NOMO-1 (cell line): ENCODE results near the gene ZNF335.
"Not testable (repeated sequence)": the region's sequence is repeated elsewhere in the genome, so short reads cannot be mapped to it uniquely, and the experiment has no call there.

Source experiments
- DNase-seq, 2 experiments: peaks; one replicate each; lab custom pipeline; 2025; ENCODE audit not compliant: unreplicated experiment in 2 of 2; lab: John Stamatoyannopoulos, UW

Gene ZNF335

GRCh38 chr20:45971425-45971674, 653 bp downstream of the ZNF335 start:
- DNase-seq = no peak

GRCh38 chr20:45970646-45971424, 1.2 kb downstream of the ZNF335 start:
- DNase-seq = no peak

GRCh38 chr20:45969712-45970634, 2.0 kb downstream of the ZNF335 start:
- DNase-seq = peak; percentile 38 to 42

- DNase-seq = no peak
These were observed 2.9 kb downstream of the ZNF335 start for GRCh38 chr20:45968801-45969711.

- DNase-seq = no peak
These were observed 3.8 kb downstream of the ZNF335 start for GRCh38 chr20:45968081-45968671.

- DNase-seq = no peak
These were observed 4.4 kb downstream of the ZNF335 start for GRCh38 chr20:45967551-45968080.

- DNase-seq = no peak
These were observed 6.6 kb downstream of the ZNF335 start for GRCh38 chr20:45965169-45966002.

GRCh38 chr20:45964006-45964400, 8.0 kb downstream of the ZNF335 start:
- DNase-seq = no peak

GRCh38 chr20:45963059-45964005, 8.7 kb downstream of the ZNF335 start:
- peak in 1 of 2 experiments; percentile 55 for DNase-seq

GRCh38 chr20:45962031-45962755, 9.8 kb downstream of the ZNF335 start:
- DNase-seq = no peak

GRCh38 chr20:45959956-45960630, 11.9 kb downstream of the ZNF335 start:
- DNase-seq = no peak

- no peak for DNase-seq
These were observed 12.9 kb downstream of the ZNF335 start for GRCh38 chr20:45959126-45959525.

GRCh38 chr20:45958593-45958992, 13.4 kb downstream of the ZNF335 start:
- DNase-seq = no peak

- no peak for DNase-seq
These were observed 14.7 kb downstream of the ZNF335 start for GRCh38 chr20:45957021-45957941.

- DNase-seq = not testable (repeated sequence)
These were observed 15.7 kb downstream of the ZNF335 start for GRCh38 chr20:45956326-45956725.

GRCh38 chr20:45953672-45954071, 18.3 kb downstream of the ZNF335 start:
- DNase-seq = no peak
